Hepatocyte (in vitro differentiated cells): Measurements from ENCODE around the gene TREH.

ENCODE experiments used
- CTCF ChIP-seq: fragments of 200-600 bp; sonication (generic); IDR thresholded peaks from 2 replicates; pipeline ENCODE4 v1.5.1; 2016; ENCODE audit warnings: antibody characterized with exemption, mild to moderate bottlenecking; ENCODE audit not compliant: poor library complexity
- EZH2phosphoT487 ChIP-seq: fragments of 200-600 bp; sonication (generic); IDR thresholded peaks from one replicate; pipeline ENCODE4 v1.6.1; 2018; ENCODE audit warnings: antibody characterized with exemption, mild to moderate bottlenecking, low read depth, moderate library complexity; ENCODE audit not compliant: unreplicated experiment, severe bottlenecking

- TF ChIP-seq CTCF (no peak), EZH2phosphoT487 (no peak)
These were observed 11.3 kb upstream of the TREH start for GRCh38 chr11:118690553-118691304.
